Left lung (tissue), 10 donors: Measurements from ENCODE around the gene DMRT2. TPM values are rescaled to one million over a fixed set of nuclear protein-coding genes. Genes with fewer than 3 reads are reported as not detected.

Experiments
- ATAC-seq: fragments of 200-7000 bp; cut with Tn5 transposase; one replicate; pipeline ENCODE4 v1.9.1; 2020; ENCODE audit warnings: moderate library complexity
- DNase-seq, 4 donors: peaks; one replicate each; pipeline ENCODE4 v3.0.0-alpha.2; 2013 to 2020
- H3K27ac ChIP-seq, 2 donors: fragments of 200-600 bp; sonication (generic) in 1 of 2; one replicate each; pipeline versions ENCODE4 v1.5.0 to v1.8.0; 2020 to 2021
- H3K27me3 ChIP-seq, 2 donors: fragments of 200-600 bp; sonication (generic) in 1 of 2; one replicate each; pipeline versions ENCODE4 v1.5.0 to v1.8.0; 2020 to 2021
- H3K36me3 ChIP-seq, 2 donors: fragments of 200-600 bp; sonication (generic) in 1 of 2; one replicate each; pipeline versions ENCODE4 v1.5.0 to v1.8.0; 2020 to 2021
- H3K4me1 ChIP-seq, 2 donors: fragments of 200-600 bp; one replicate each; pipeline ENCODE4 v1.8.0; 2021
- H3K4me3 ChIP-seq, 2 donors: fragments of 200-600 bp; sonication (generic) in 1 of 2; one replicate each; pipeline versions ENCODE4 v1.5.0 to v1.8.0; 2020 to 2021; ENCODE audit warnings: mild to moderate bottlenecking in 1 of 2
- H3K9me3 ChIP-seq, 2 donors: fragments of 200-600 bp; sonication (generic) in 1 of 2; one replicate each; pipeline versions ENCODE4 v1.5.0 to v1.8.0; 2020 to 2021
- CTCF ChIP-seq, 2 donors: fragments of 200-600 bp; sonication (generic) in 1 of 2; IDR thresholded peaks; one replicate each; pipeline versions ENCODE4 v1.5.0 to v1.8.0; 2021; ENCODE audit warnings: antibody characterized with exemption in 2 of 2
- intact Hi-C, 2 donors: fragments of 100-400 bp; cut with DNase I; formaldehyde crosslinking; loops; one replicate each; pipeline versions ENCODE4 v1.11.2 to v1.14.2; 2022
- polyA plus RNA-seq, 6 donors: library from polyadenylated mRNA; unstranded; fragments of 120-200 nt; gene quantifications; one replicate each; pipeline ENCODE4 v1.2.1, GENCODE V29; 2013; ENCODE audit not compliant: insufficient read length in 6 of 6
- total RNA-seq, 2 donors: library from RNA; stranded (reverse); fragmentation: NEBNext Ultra II Directional; extraction: Animal tissue kit (Norgen Biotek cat#: 25700); gene quantifications; one replicate each; pipeline ENCODE4 v1.2.1, GENCODE V29; 2021
- donor health status: DM: no; HTN: yes; CAD: no.
- donor health status: DM: no; HTN: no; CAD: no.

DMRT2 gene
- total and polyA plus RNA-seq, 8 donors = 0.09 to 0.76 (median 0.29) TPM; not detected in 4

- no peak overlapping the region for H3K27ac ChIP-seq
- peaks cover 0 to 34% of the 10 kb centered on the region in 2 donors for H3K27me3 ChIP-seq
- ATAC-seq (peak; percentile 53), DNase-seq (no peak)
- H3K4me1 ChIP-seq = no peaks in the 10 kb centered on the region
- H3K36me3 ChIP-seq = no peaks in the 10 kb centered on the region
- TF ChIP-seq CTCF (IDR thresholded peaks at IDR 0.05) = no peak
- no peaks in the 10 kb centered on the region for H3K9me3 ChIP-seq
- intact Hi-C loops = loop anchor here in 1 of 2 donors (5.0 kb wide), 1 partner anchor 115 kb away; no protein-coding TSS in a partner anchor
- no peak overlapping the region for H3K4me3 ChIP-seq
Observed at GRCh38 chr9:1007312-1007711, 42.8 kb upstream of the DMRT2 start.

- DNase-seq = no peak
- Histone ChIP-seq H3K36me3 (no peaks in the 10 kb centered on the region), H3K9me3 (no peaks in the 10 kb centered on the region), H3K4me1 (no peaks in the 10 kb centered on the region), H3K27me3 (peaks cover 0 to 28% of the 10 kb centered on the region in 2 donors), H3K27ac (no peak overlapping the region), H3K4me3 (no peak overlapping the region)
- intact Hi-C loops = loop anchor here in 1 of 2 donors (5.0 kb wide), 1 partner anchor 116 kb away; no protein-coding TSS in a partner anchor
- ATAC-seq = no peak
- TF ChIP-seq CTCF (IDR thresholded peaks at IDR 0.05) = no peak
Observed at GRCh38 chr9:1008216-1008615, 41.9 kb upstream of the DMRT2 start.

- intact Hi-C loops = loop anchor here in 1 of 2 donors (5.0 kb wide), 1 partner anchor 117 kb away; no protein-coding TSS in a partner anchor
- DNase-seq (peak; percentile 72 to 91 (median 81)), ATAC-seq (peak; percentile 96)
- no peaks in the 10 kb centered on the region for H3K9me3 ChIP-seq
- peaks cover 0 to 28% of the 10 kb centered on the region in 2 donors for H3K27me3 ChIP-seq
- no peaks in the 10 kb centered on the region for H3K4me1 ChIP-seq
- no peaks in the 10 kb centered on the region for H3K36me3 ChIP-seq
- H3K4me3 ChIP-seq = no peak overlapping the region
- H3K27ac ChIP-seq = no peak overlapping the region
- TF ChIP-seq CTCF (IDR thresholded peaks at IDR 0.05) = peak; percentile 96 to 97
Observed at GRCh38 chr9:1009101-1009707, 41.0 kb upstream of the DMRT2 start.

GRCh38 chr9:1013021-1013420 lies 37.1 kb upstream of the DMRT2 start:
- DNase-seq (no peak), ATAC-seq (no peak)
- no peaks in the 10 kb centered on the region for H3K9me3 ChIP-seq
- H3K27me3 ChIP-seq = peaks cover 0 to 45% of the 10 kb centered on the region in 2 donors
- TF ChIP-seq CTCF (IDR thresholded peaks at IDR 0.05) = no peak
- no peak overlapping the region for H3K4me3 ChIP-seq
- no peaks in the 10 kb centered on the region for H3K4me1 ChIP-seq
- H3K36me3 ChIP-seq = no peaks in the 10 kb centered on the region
- intact Hi-C loops = no loop called here
- H3K27ac ChIP-seq = no peak overlapping the region

- Histone ChIP-seq H3K27ac (no peak overlapping the region), H3K4me1 (no peaks in the 10 kb centered on the region), H3K36me3 (no peaks in the 10 kb centered on the region), H3K4me3 (no peak overlapping the region), H3K27me3 (peaks cover 0 to 46% of the 10 kb centered on the region in 2 donors), H3K9me3 (no peaks in the 10 kb centered on the region)
- no peak for DNase-seq
- ATAC-seq = no peak
- intact Hi-C loops = no loop called here
- TF ChIP-seq CTCF (IDR thresholded peaks at IDR 0.05) = no peak
Observed at GRCh38 chr9:1014225-1014624, 35.9 kb upstream of the DMRT2 start.
